DND-41 (cell line): ENCODE data around the gene PELI2.
"Not testable (repeated sequence)": the region's sequence is repeated elsewhere in the genome, so short reads cannot be mapped to it uniquely, and the experiment has no call there.

Experiments used
- ATAC-seq: fragments of 200-7000 bp; cut with Tn5 transposase; 3 replicates; pipeline ENCODE4 v1.9.1; 2021; ENCODE audit warnings: low read depth; ENCODE audit not compliant: insufficient read depth
- DNase-seq: peaks from one replicate; pipeline ENCODE4 v3.0.0-alpha.2; 2020
- H2AFZ ChIP-seq: 2 replicates; pipeline ENCODE4 v1.6.0; 2012; ENCODE audit warnings: low read depth, low read length
- H3K27ac ChIP-seq: 2 replicates; pipeline ENCODE4 v1.5.1; 2012; ENCODE audit warnings: low read length, inconsistent platforms
- H3K27me3 ChIP-seq: fragments of 200-600 bp; sonication (generic); 2 replicates; pipeline ENCODE4 v1.6.0; 2012; ENCODE audit warnings: low read length, mild to moderate bottlenecking, inconsistent platforms; ENCODE audit not compliant: insufficient read depth, poor library complexity
- H3K36me3 ChIP-seq: 2 replicates; pipeline ENCODE4 v1.5.1; 2012; ENCODE audit warnings: low read length, inconsistent platforms; ENCODE audit not compliant: insufficient read depth
- H3K4me1 ChIP-seq: 2 replicates; pipeline ENCODE4 v1.5.1; 2012; ENCODE audit warnings: mild to moderate bottlenecking, low read length; ENCODE audit not compliant: insufficient read depth
- H3K4me2 ChIP-seq: 2 replicates; pipeline ENCODE4 v1.6.0; 2012; ENCODE audit warnings: mild to moderate bottlenecking, moderate library complexity, low read length, inconsistent platforms; ENCODE audit not compliant: insufficient read depth
- H3K4me3 ChIP-seq, 2 experiments: fragments of 200-600 bp in 1 of 2; shearing (Covaris generic) in 1 of 2; 2 replicates each; pipeline ENCODE4 v1.5.1; 2012 to 2016; ENCODE audit warnings: inconsistent platforms in 2 of 2, low read length in 2 of 2, mild to moderate bottlenecking in 2 of 2, low read depth in 1 of 2, moderate library complexity in 1 of 2
- H3K79me2 ChIP-seq: 2 replicates; pipeline ENCODE4 v1.6.0; 2012; ENCODE audit warnings: low read length, inconsistent platforms; ENCODE audit not compliant: insufficient read depth
- H3K9ac ChIP-seq: 2 replicates; pipeline ENCODE4 v1.6.0; 2012; ENCODE audit warnings: low read depth, mild to moderate bottlenecking, inconsistent platforms, low read length, moderate library complexity
- H3K9me3 ChIP-seq: 2 replicates; pipeline ENCODE4 v1.5.1; 2012; ENCODE audit warnings: low read length, moderate library complexity, mild to moderate bottlenecking, inconsistent platforms; ENCODE audit not compliant: insufficient read depth, severe bottlenecking
- H4K20me1 ChIP-seq: 2 replicates; pipeline ENCODE4 v1.6.0; 2012; ENCODE audit warnings: low read length; ENCODE audit not compliant: insufficient read depth
- EZH2 ChIP-seq: IDR thresholded peaks from 3 replicates; pipeline ENCODE4 v1.6.1; 2012; ENCODE audit warnings: borderline replicate concordance, low read depth, mild to moderate bottlenecking, moderate library complexity, low read length, inconsistent platforms; ENCODE audit not compliant: severe bottlenecking
- TF ChIP-seq, protein P1 (sequence below): IDR thresholded peaks from 2 replicates; pipeline ENCODE4 v1.5.1; 2012; ENCODE audit warnings: borderline replicate concordance, low read length, moderate library complexity, mild to moderate bottlenecking; ENCODE audit not compliant: poor library complexity, severe bottlenecking; ENCODE audit errors: extremely low read depth

Gene PELI2

DNA sequence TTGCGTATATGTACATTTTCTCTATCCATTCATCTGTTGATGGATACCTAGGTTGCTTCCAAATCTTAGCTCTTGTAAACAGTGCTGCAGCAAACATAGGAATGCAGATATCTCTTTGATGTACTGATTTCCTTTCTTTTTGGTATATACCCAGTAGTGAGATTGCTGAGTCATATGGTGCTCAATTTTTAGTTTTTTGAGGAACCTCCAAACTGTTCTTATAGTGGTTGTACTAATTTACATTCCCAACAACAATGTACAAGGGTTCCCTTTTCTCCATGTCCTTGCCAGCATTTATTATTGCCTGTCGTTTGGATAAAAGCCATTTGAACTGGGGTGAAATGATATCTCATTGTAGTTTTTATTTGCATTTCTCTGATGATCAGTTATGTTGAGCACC is 44.3 kb downstream of the PELI2 start:
- Histone ChIP-seq H3K9me3 (peaks cover 13% of the 10 kb centered on the region), H3K4me2 (no peak overlapping the region)
- no peak for ATAC-seq

DNA sequence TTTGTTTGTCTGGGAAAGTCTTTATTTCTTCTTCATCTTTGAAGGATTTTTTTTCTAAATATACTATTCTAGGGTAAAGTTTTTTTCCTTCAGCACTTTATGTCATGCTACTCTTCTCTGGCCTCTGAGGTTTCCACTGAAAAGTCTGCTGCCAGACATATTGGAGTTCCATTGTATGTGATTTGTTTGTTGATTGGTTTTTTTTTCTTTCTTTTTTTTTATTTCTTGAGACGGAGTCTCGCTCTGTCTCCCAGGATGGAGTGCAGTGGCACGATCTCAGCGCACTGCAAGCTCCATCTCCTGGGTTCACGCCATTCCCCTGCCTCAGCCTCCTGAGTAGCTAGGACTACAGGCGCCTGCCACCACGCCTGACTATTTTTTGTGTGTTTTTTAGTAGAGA is 48.4 kb downstream of the PELI2 start:
- Histone ChIP-seq H3K4me1 (peaks cover 72% of the 10 kb centered on the region), H3K9me3 (peaks cover 13% of the 10 kb centered on the region), H3K79me2 (peaks cover 100% of the 10 kb centered on the region), H4K20me1 (peaks cover 21% of the 10 kb centered on the region), H3K27ac (peak overlapping the region; percentile 14; the same call in 1 of the 2 replicates)
- not testable (repeated sequence) for H3K27me3 ChIP-seq, ATAC-seq, DNase-seq, H2AFZ ChIP-seq, H3K9ac ChIP-seq, H3K36me3 ChIP-seq, H3K4me2 ChIP-seq, H3K4me3 ChIP-seq

More for the DNA sequence above, 44.3 kb downstream of the PELI2 start:
- Histone ChIP-seq H3K9ac (no peak overlapping the region), H3K4me1 (peaks cover 67% of the 10 kb centered on the region), H2AFZ (no peak overlapping the region), H3K27ac (peak overlapping the region; percentile 14; the same call in 1 of the 2 replicates), H3K4me3 (no peak overlapping the region), H4K20me1 (peaks cover 9% of the 10 kb centered on the region; the same call in 1 of the 2 replicates), H3K79me2 (peaks cover 100% of the 10 kb centered on the region), H3K36me3 (no peaks in the 10 kb centered on the region), H3K27me3 (no peaks in the 10 kb centered on the region)
- TF ChIP-seq, protein P1, sequence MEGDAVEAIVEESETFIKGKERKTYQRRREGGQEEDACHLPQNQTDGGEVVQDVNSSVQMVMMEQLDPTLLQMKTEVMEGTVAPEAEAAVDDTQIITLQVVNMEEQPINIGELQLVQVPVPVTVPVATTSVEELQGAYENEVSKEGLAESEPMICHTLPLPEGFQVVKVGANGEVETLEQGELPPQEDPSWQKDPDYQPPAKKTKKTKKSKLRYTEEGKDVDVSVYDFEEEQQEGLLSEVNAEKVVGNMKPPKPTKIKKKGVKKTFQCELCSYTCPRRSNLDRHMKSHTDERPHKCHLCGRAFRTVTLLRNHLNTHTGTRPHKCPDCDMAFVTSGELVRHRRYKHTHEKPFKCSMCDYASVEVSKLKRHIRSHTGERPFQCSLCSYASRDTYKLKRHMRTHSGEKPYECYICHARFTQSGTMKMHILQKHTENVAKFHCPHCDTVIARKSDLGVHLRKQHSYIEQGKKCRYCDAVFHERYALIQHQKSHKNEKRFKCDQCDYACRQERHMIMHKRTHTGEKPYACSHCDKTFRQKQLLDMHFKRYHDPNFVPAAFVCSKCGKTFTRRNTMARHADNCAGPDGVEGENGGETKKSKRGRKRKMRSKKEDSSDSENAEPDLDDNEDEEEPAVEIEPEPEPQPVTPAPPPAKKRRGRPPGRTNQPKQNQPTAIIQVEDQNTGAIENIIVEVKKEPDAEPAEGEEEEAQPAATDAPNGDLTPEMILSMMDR: no peak
- TF ChIP-seq EZH2: no peak
- no peak for DNase-seq

DNA sequence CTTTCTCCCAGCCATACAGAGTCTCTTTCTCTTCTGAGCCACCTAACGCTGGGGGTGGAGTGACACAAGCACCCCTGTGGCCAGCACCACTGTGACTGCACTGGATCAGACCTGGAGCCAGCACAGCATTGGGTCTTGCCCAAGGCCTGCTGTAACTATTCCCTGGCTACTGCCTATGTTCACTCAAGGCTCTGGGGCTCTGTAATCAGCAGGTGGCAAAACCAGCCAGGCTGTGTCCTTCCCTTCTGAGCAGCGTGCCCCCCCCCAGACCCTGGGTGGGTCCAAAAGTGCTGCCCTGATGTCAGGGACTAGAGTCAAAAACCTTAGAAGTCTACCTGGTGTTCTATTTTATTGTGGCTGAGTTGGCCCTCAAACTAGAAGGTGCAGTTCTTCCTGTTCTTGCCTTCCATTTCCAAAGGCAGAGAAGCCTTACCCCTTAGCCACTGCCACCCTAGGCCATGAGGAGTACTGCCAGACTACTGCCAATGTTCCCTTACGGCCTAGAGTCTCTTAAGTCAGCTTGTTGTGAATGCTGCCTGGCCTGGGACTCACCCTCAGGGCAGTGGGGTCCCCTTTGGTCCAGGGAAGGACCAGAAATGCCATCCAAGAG is 49.9 kb downstream of the PELI2 start:
- Histone ChIP-seq H3K27ac (peak overlapping the region; percentile 97), H3K9ac (peak overlapping the region; percentile 13; the same call in 1 of the 2 replicates), H3K79me2 (peaks cover 98% of the 10 kb centered on the region), H4K20me1 (peaks cover 24% of the 10 kb centered on the region), H3K9me3 (peaks cover 9% of the 10 kb centered on the region), H3K36me3 (no peaks in the 10 kb centered on the region), H3K4me3 (no peak overlapping the region), H2AFZ (no peak overlapping the region), H3K4me2 (peak overlapping the region; percentile 7; the same call in 1 of the 2 replicates), H3K27me3 (no peaks in the 10 kb centered on the region), H3K4me1 (peaks cover 75% of the 10 kb centered on the region)
- ATAC-seq: no peak
- peak; percentile 28 for DNase-seq
- TF ChIP-seq EZH2: no peak
- TF ChIP-seq, protein P1: peak; percentile 49

DNA sequence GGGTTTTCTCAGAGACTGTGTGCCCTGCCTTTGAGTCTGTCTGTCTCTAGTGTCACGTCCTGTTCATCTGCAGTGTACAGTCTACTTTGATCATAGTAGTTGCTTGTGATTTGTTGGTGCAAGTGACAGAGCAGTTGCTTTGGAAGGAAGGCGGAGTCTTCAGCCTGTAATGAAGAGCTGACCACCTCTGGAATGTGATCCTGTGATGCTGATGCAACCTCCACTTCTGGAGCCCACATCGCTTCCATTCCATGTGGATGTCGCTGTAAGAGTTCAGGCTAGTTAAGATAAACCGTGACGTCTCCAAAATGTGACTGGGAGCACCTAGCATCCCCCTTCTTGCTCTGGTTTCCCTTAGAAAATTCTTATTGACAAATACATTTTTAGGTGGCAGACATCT is 51.8 kb downstream of the PELI2 start:
- TF ChIP-seq EZH2: no peak
- TF ChIP-seq, protein P1: no peak
- ATAC-seq: 0 out of 3 replicates have a peak, but pooled peaks have one; percentile 30
- peak; percentile 34 for DNase-seq
- H3K27ac ChIP-seq: peak overlapping the region; percentile 97
- peaks cover 94% of the 10 kb centered on the region for H3K79me2 ChIP-seq
- H3K27me3 ChIP-seq: no peaks in the 10 kb centered on the region
- H3K9me3 ChIP-seq: peaks cover 2% of the 10 kb centered on the region
- peaks cover 94% of the 10 kb centered on the region for H3K4me1 ChIP-seq
- no peak overlapping the region for H2AFZ ChIP-seq
- H3K4me2 ChIP-seq: no peak overlapping the region
- H4K20me1 ChIP-seq: peaks cover 24% of the 10 kb centered on the region
- no peak overlapping the region for H3K4me3 ChIP-seq
- H3K9ac ChIP-seq: 0 out of 2 replicates have a peak overlapping the region, but pooled peaks have one; percentile 51
- peaks cover 4% of the 10 kb centered on the region for H3K36me3 ChIP-seq
